ENCODE results near the gene POC5. TPM values are rescaled to one million over a fixed set of nuclear protein-coding genes. Genes with fewer than 3 reads are reported as not detected.

POC5 gene
- total RNA-seq, 2 experiments from 2014 or later, result 16.5 to 16.6 TPM

DNA sequence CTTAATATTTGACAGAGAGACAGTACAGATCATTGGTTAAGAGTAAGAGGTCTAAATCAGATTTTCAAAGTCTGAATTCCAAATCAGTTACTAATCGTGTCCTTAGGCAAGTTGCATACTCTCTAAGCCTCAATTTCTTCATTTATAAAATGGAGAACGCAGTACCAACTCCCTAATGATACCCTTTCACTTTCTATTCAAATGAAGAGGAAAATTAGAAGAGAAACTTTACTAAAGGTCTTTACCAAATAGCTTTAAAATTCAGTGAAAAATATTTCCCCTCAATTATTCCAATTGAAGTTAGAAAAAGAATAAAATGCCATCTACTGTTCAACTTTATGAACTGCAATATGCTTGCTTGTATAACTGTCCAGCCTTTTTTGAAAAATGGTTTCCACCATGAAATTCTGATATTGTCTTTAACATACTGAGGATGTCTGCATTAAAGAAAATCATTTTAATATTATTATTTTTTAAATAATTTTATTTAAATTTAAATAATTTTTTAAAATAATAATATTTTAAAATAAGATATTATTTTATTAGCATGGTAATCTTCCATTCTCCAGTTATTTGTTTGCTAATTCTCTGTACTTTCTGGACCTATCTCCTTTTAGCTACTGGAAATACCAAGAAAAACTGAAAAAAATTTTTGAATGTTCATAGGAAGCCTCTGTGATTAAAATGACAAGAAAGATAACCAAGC lies 36.0 kb downstream of the POC5 start:
- H3K27me3 Mint-ChIP-seq, result no peaks in the 10 kb centered on the region
- peaks cover 13% of the 10 kb centered on the region for H3K4me1 Mint-ChIP-seq
- no peak overlapping the region for H3K27ac Mint-ChIP-seq
- H3K36me3 Mint-ChIP-seq, result peaks cover 8% of the 10 kb centered on the region
- no peak overlapping the region for H3K4me3 Mint-ChIP-seq
- no peaks in the 10 kb centered on the region for H3K9me3 Mint-ChIP-seq
- no peak for DNase-seq

DNA sequence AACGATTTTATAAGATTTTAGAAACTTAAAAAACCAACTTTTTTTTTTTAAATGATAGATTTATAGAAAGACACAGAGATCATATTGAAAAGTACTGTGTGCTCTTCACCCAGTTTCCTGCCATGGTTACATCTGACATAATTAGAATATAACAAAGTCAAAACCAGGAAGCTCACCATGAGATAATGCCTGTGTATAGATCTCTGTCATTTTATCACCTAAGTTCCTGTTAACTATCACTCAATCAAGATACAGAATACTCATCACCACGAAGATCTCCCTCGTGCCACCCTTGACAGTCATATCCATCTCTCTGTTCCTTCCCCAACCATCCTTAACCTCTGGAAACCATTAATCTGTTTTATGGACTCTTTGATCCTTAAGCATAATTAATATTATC lies 39.1 kb downstream of the POC5 start:
- H3K4me3 Mint-ChIP-seq, result peak overlapping the region; percentile 48
- peak overlapping the region; percentile 72 for H3K27ac Mint-ChIP-seq

DNA sequence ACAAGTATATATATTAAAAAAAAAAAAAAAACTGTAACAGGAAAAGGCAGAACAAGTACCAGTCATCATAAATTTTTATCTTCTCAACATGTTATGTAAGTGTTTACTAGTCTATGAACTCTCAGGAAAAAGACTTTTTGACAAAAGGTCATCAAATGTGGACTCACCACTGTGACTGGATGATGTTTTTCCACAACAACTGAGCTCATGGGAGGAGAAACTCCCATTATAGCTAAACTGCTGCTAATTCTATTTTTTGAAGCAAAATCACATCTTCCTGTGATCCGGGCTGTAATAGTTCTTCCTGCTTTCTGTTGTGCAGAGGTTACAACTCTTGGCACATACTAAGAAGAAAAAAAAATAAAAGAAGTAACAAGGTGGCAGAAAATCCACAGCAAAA lies 39.6 kb downstream of the POC5 start:
- no peaks in the 10 kb centered on the region for H3K9me3 Mint-ChIP-seq
- H3K4me3 Mint-ChIP-seq, result peak overlapping the region; percentile 48

More for the DNA sequence above, 39.1 kb downstream of the POC5 start:
- no peaks in the 10 kb centered on the region for H3K9me3 Mint-ChIP-seq
- H3K27me3 Mint-ChIP-seq, result no peaks in the 10 kb centered on the region
- H3K4me1 Mint-ChIP-seq, result peaks cover 13% of the 10 kb centered on the region
- H3K36me3 Mint-ChIP-seq, result peaks cover 8% of the 10 kb centered on the region
- DNase-seq, result no peak

DNA sequence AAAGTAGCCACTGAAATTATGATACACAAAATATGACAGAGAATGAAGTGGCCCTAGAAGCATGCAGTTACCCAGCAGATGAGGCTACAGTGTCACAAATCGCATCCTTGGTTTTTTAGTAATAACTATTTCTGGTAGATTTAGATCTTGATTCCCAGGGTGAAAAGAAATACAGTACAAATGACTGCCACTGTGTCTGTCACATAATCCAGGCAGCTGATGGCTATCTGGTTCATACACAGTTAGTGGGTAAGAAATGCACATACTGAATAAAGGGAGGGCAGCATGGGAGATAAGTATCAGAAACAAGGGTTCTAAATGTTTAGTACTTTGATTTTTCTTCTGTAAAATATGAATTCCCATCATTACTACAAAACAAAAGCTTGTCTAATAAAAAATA lies 41.5 kb downstream of the POC5 start:
- DNase-seq, result no peak
- Mint-ChIP-seq H3K27ac (no peak overlapping the region), H3K4me1 (peaks cover 17% of the 10 kb centered on the region), H3K27me3 (no peaks in the 10 kb centered on the region), H3K9me3 (no peaks in the 10 kb centered on the region), H3K36me3 (peaks cover 18% of the 10 kb centered on the region), H3K4me3 (no peak overlapping the region)

More for the DNA sequence above, 39.6 kb downstream of the POC5 start:
- Mint-ChIP-seq H3K27ac (peak overlapping the region; percentile 72), H3K4me1 (peaks cover 13% of the 10 kb centered on the region), H3K27me3 (no peaks in the 10 kb centered on the region), H3K36me3 (peaks cover 9% of the 10 kb centered on the region)
- DNase-seq, result no peak

DNA sequence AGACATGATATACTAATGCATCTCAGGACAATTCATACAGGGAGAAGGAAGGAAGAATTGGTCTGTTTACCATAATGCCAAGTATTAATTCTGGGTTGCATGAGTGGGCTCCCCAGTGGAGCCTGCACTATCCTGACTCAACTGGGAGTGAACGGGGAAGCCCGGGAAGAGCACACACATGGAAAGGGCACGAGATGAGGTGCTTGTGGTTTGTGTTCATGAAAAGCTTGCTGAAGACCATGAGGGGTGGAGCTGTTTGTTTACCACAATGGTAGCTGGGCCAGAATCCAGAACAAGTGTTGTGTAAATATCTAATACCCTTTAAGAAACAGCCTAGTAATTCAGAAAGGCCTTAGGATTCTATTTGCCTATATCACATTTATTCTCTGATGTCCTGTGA lies 44.6 kb downstream of the POC5 start:
- Mint-ChIP-seq H3K9me3 (no peaks in the 10 kb centered on the region), H3K27ac (no peak overlapping the region), H3K36me3 (peaks cover 14% of the 10 kb centered on the region), H3K27me3 (no peaks in the 10 kb centered on the region), H3K4me3 (no peak overlapping the region), H3K4me1 (peaks cover 31% of the 10 kb centered on the region)
- no peak for DNase-seq

DNA sequence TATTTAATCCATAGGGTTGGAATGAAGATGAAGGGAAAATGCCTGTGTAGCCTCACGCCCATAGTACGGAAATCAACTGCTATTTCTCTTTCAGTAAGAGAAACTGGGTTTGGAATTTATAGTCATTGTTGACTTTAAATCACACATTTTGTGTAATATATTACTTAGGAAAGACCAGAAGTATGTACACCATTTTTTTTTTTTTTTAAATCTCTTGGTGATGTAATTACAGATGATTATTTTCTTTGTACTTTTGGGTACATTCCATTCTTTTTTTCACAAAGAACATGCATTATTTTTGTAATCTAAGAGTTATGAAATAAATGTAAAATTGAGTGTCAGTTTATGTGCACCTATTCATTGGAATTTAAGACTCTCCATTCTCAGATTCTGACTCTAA lies 45.7 kb downstream of the POC5 start:
- DNase-seq, result no peak
- Mint-ChIP-seq H3K4me3 (no peak overlapping the region), H3K4me1 (peaks cover 28% of the 10 kb centered on the region), H3K9me3 (no peaks in the 10 kb centered on the region), H3K36me3 (peaks cover 10% of the 10 kb centered on the region), H3K27me3 (no peaks in the 10 kb centered on the region), H3K27ac (peak overlapping the region; percentile 39)

DNA sequence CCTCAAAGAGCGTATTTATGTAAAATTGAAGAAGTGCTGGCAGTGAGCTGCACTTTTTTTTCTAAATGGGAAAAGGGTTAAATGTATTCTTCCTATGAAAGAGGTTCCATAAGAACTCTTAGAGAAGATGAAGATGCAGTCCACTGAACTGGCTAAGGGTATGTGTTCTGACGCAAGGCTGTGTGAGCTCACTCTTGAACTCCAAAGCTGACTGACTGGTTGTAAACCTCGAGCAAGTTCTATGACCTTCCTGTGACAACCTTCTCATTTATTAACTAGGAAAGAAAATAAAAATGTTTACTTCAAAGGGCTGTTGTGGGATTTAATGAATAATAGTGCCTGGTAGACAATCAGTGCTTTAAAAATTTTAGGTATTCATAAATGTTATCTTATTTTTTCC lies 46.7 kb downstream of the POC5 start:
- Mint-ChIP-seq H3K36me3 (peaks cover 10% of the 10 kb centered on the region), H3K27ac (no peak overlapping the region)

DNA sequence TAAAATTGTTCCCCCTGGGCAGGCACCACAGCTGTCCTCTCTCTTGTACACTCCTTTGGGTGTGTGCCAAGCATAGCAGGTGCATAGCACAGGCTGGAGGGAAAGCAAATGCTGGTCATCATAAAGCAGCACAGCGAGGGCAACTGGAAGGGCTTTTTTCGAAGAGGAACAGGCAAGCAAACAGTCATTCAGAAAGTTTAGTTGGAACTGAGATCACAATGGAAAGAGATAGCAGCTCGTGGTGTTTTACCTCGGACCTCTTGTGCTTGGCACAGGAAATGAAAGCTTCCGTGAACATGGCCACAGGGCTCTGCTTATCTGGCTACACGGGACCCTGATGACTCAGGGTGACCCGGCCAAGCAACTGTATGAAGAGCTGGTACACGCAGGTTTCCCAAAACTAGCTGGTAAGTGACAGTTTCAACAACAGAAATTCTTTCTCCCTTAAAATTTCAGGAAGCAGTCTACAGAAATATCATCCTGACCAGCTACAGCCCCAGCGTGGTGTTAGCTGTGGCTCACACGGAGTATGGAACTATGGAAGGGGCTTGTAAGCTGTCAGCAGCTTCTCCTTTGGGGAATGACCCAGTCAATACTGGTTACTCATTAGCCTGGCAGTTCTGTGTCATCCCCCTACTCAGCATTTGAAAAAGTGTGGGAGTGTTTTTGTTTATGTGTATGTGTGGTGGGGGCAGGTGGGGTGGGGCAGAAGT lies 48.1 kb downstream of the POC5 start:
- peak; percentile 67 for DNase-seq
- Mint-ChIP-seq H3K27ac (peak overlapping the region; percentile 82), H3K9me3 (no peaks in the 10 kb centered on the region), H3K4me3 (peak overlapping the region; percentile 73), H3K27me3 (no peaks in the 10 kb centered on the region), H3K4me1 (peaks cover 28% of the 10 kb centered on the region), H3K36me3 (peaks cover 10% of the 10 kb centered on the region)

More for the DNA sequence above, 46.7 kb downstream of the POC5 start:
- Mint-ChIP-seq H3K4me1 (peaks cover 28% of the 10 kb centered on the region), H3K9me3 (no peaks in the 10 kb centered on the region), H3K27me3 (no peaks in the 10 kb centered on the region), H3K4me3 (no peak overlapping the region)
- no peak for DNase-seq

DNA sequence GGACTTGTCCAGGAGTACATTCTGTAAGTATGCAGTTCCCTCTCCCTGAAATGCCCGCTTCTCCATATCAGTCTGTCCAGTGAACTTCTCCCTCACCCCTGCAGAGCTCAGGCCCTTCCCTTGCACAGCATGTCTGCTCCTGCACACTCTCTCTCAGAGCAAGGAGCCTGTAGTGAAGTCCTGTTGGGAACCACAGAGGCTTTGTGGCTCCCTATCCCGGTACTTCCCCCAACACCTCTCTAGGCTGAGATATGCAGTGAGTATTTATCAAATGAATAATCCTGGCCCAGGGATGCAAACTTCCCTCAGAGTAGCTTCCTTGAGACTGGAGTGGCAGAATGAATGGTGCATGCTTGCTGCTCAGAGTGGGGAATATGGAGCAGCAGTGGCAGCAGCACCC lies 48.8 kb downstream of the POC5 start:
- Mint-ChIP-seq H3K4me1 (peaks cover 28% of the 10 kb centered on the region), H3K4me3 (peak overlapping the region; percentile 73), H3K27ac (no peak overlapping the region), H3K36me3 (peaks cover 10% of the 10 kb centered on the region), H3K9me3 (no peaks in the 10 kb centered on the region), H3K27me3 (no peaks in the 10 kb centered on the region)
- no peak for DNase-seq

DNA sequence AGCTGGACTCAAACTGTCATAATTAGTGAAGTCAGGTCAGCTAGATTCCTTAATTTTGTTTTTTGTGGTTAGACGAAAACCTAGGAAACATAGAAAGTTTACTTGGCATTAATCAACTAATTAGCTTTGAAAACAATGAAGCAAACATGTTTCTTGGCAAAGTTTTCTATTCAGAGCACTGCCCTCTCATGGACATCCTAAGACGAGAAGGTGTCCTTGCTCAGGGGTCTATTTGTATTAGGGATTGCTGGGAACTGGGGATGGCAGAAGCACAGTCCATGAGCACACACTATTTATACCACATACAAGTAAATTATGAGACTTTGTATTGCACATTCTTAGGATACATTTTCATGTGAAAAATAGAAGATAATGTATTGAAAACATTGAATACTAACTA lies 49.7 kb downstream of the POC5 start:
- no peak overlapping the region for H3K27ac Mint-ChIP-seq
- peaks cover 28% of the 10 kb centered on the region for H3K4me1 Mint-ChIP-seq
- peaks cover 9% of the 10 kb centered on the region for H3K36me3 Mint-ChIP-seq
- no peaks in the 10 kb centered on the region for H3K27me3 Mint-ChIP-seq
- DNase-seq, result no peak
- no peak overlapping the region for H3K4me3 Mint-ChIP-seq
- H3K9me3 Mint-ChIP-seq, result no peaks in the 10 kb centered on the region

DNA sequence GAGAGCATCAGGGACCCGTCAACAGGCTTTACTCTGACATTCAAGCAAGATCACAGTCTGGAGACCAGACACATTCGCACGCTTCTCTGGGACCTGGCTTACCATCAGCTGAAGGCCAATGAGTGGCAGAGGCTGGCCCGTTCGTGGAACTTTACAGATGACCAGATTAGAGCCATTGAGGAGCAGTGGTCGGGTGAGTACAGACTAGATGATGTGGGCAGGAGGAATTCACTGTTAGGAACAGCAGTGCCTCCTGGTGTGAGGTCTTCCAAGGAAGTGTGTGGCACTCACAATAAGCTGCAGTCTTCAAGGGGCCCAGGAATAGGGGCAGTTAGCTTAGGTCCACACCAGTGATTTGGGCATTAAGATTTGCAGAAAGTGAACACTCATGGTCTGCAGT lies 50.4 kb downstream of the POC5 start:
- H3K36me3 Mint-ChIP-seq, result peaks cover 5% of the 10 kb centered on the region
- no peaks in the 10 kb centered on the region for H3K9me3 Mint-ChIP-seq
- no peaks in the 10 kb centered on the region for H3K27me3 Mint-ChIP-seq
- no peak overlapping the region for H3K27ac Mint-ChIP-seq
- H3K4me3 Mint-ChIP-seq, result no peak overlapping the region
- peaks cover 28% of the 10 kb centered on the region for H3K4me1 Mint-ChIP-seq
- DNase-seq, result no peak

DNA sequence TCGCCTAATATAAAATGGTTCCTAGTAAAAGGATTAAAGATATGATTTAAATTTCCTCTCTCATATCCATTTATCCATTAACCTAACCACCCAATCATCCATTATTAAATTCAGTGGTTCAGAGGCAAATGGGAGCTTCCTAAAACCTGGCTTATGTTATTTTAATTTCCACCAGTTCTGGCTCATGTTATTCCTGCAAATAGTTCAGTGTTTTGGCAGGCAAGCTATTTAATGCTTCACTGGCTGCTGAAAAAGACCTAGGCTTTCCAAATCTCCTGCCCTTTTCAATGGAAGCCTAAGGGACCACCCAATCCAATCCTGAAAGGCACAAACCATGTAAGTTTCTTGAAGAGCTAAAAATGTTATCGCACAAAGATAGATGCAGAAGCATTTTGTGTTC lies 52.3 kb downstream of the POC5 start:
- Mint-ChIP-seq H3K27me3 (no peaks in the 10 kb centered on the region), H3K9me3 (no peaks in the 10 kb centered on the region), H3K36me3 (no peaks in the 10 kb centered on the region), H3K27ac (no peak overlapping the region), H3K4me3 (no peak overlapping the region), H3K4me1 (peaks cover 21% of the 10 kb centered on the region)
- no peak for DNase-seq

DNA sequence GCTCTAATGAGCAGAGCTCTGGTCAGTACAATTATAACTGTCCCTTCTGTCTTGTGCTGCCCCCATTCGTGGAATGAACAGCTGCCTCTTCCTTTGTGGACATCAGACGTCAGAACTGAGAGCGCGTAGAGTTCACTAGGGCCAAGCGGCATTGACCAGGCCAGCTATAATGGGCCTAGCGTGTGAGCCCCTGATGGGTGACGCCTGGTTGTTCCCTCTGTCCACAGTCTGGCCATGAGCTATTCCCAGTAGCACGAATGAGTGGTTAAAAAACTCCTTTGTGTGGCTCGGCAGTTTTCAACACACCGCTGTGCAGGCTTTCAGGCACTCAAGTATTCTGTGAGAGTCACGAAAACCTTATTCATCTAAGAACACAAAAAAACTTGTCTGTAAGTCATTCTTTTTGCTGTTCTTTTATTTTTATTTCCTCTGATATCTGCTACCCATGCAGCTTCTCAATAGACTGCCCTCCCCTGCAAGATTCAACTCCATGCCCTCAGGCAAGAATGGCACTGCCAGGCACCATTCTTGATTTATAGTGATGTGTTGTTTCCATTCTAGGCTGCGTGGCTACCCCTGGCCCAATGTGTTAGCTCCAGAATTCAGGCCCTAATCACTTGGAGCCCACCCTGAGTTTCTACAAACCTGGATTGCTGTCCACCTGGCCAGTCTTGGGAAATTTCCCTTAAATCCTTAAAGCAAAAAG lies 53.5 kb downstream of the POC5 start:
- no peaks in the 10 kb centered on the region for H3K27me3 Mint-ChIP-seq
- no peaks in the 10 kb centered on the region for H3K9me3 Mint-ChIP-seq
- peaks cover 12% of the 10 kb centered on the region for H3K4me1 Mint-ChIP-seq
- no peak overlapping the region for H3K27ac Mint-ChIP-seq
- H3K4me3 Mint-ChIP-seq, result no peak overlapping the region
- peaks cover 1% of the 10 kb centered on the region for H3K36me3 Mint-ChIP-seq
- no peak for DNase-seq

DNA sequence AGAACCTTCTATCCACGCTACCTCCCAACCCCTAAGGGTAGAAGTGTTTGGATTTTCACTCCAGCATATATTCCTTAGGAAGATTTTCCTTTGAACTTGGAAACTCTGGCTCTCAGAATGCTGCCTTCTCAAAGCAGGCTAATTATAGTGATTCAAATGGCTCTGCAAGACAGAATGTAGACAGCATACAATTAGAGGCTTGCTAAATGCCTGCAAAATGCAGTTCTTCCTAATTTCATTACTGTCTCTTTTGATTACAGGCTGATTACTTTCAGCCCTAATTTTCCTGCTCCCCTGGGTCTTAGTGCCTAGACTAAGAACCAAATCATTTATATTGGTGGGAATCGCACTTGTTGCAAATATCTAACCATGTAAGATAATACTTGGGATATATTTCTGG lies 55.2 kb downstream of the POC5 start:
- Mint-ChIP-seq H3K36me3 (peaks cover 1% of the 10 kb centered on the region), H3K9me3 (no peaks in the 10 kb centered on the region), H3K4me1 (peaks cover 8% of the 10 kb centered on the region)

DNA sequence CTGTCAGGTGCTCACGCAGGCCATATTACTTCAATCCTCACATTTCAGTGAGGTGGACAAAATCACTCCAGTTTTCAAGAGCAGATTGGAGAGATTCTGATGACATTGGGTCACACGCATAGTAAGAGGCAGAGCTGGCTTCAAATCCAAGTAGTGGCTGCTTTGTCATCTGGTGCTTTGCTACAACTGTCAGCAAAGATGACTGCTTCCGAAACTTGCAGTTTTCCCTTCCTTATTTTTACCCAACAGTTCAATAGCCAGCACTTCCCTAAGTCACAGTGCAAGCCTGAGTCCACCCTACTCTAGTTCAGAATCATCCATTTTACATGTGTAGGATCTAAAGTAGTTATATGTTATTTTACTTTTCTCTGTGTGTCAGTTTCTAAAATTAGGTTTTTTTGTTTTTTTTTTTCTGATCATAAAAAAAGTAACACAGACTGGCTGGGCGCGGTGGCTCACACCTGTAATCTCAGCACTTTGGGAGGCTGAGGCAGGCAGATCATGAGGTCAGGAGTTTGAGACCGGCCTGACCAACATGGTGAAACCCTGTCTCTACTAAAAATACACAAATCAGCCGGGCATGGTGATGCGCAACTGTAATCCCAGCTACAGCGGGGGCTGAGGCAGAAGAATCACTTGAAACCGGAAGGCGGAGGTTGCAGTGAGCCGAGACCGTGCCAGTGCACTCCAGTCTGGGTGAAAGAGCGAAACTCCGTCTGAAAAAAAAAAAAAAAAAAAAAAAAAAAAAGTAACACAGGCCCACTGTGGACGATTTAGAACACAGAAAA lies 56.4 kb downstream of the POC5 start:
- Mint-ChIP-seq H3K36me3 (peaks cover 1% of the 10 kb centered on the region), H3K4me3 (no peak overlapping the region), H3K4me1 (peaks cover 8% of the 10 kb centered on the region), H3K27ac (no peak overlapping the region), H3K9me3 (no peaks in the 10 kb centered on the region), H3K27me3 (no peaks in the 10 kb centered on the region)
- DNase-seq, result no peak

More for the DNA sequence above, 55.2 kb downstream of the POC5 start:
- no peak for DNase-seq
- Mint-ChIP-seq H3K27me3 (no peaks in the 10 kb centered on the region), H3K27ac (no peak overlapping the region), H3K4me3 (no peak overlapping the region)

Measured in activated naive CD8-positive, alpha-beta T cell treated with anti-CD3 and anti-CD28 coated beads for 36 hours (primary cell).